Left lobe of liver (tissue), 2 donors: Measurements from ENCODE around the gene KCNT1. TPM values are rescaled to one million over a fixed set of nuclear protein-coding genes. Genes with fewer than 3 reads are reported as not detected.

Experiments used
- ATAC-seq: fragments of 200-7000 bp; cut with Tn5 transposase; one replicate; pipeline ENCODE4 v1.9.1; 2020; ENCODE audit warnings: mild to moderate bottlenecking, moderate library complexity
- DNase-seq: peaks from one replicate; pipeline ENCODE4 v3.0.0-alpha.2; 2020; ENCODE audit warnings: low spot score
- total RNA-seq: library from RNA; stranded (reverse); gene quantifications from one replicate; pipeline ENCODE4 v1.2.1, GENCODE V29; 2021
- donor health status: DM: no; HTN: no; CAD: no; lungs with moderate emphysema.
- donor health status: DM: no; HTN: yes; CAD: no.

KCNT1 gene
- total RNA-seq, 1 donor from 2014 or later = not detected

- DNase-seq (no peak), ATAC-seq (no peak)
Measured at GRCh38 chr9:135794057-135794335, 92.0 kb downstream of the KCNT1 start.

- no peak for DNase-seq
- no peak for ATAC-seq
Measured at GRCh38 chr9:135794361-135794885, 92.4 kb downstream of the KCNT1 start.

- no peak for ATAC-seq
- no peak for DNase-seq
Measured at GRCh38 chr9:135795391-135795790, 93.4 kb downstream of the KCNT1 start.

GRCh38 chr9:135796784-135797485 lies 95.0 kb downstream of the KCNT1 start:
- ATAC-seq (peak; percentile 22), DNase-seq (no peak)

GRCh38 chr9:135797507-135798262 lies 95.7 kb downstream of the KCNT1 start:
- ATAC-seq = peak; percentile 49
- DNase-seq = no peak

- no peak for DNase-seq
- no peak for ATAC-seq
Measured at GRCh38 chr9:135798263-135798585, 96.2 kb downstream of the KCNT1 start.

- ATAC-seq (no peak), DNase-seq (no peak)
Measured at GRCh38 chr9:135799261-135799660, 97.3 kb downstream of the KCNT1 start.

- ATAC-seq (no peak), DNase-seq (no peak)
Measured at GRCh38 chr9:135801070-135801469, 99.1 kb downstream of the KCNT1 start.

- DNase-seq (no peak), ATAC-seq (no peak)
Measured at GRCh38 chr9:135802876-135803419, 101.0 kb downstream of the KCNT1 start.

GRCh38 chr9:135803441-135803840 lies 101.5 kb downstream of the KCNT1 start:
- DNase-seq (no peak), ATAC-seq (no peak)

- no peak for DNase-seq
Measured at GRCh38 chr9:135804581-135805421, 102.8 kb downstream of the KCNT1 start.

GRCh38 chr9:135805422-135806022 lies 103.5 kb downstream of the KCNT1 start:
- ATAC-seq (no peak), DNase-seq (no peak)

More at GRCh38 chr9:135804581-135805421, 102.8 kb downstream of the KCNT1 start:
- ATAC-seq = no peak

- ATAC-seq = no peak
- no peak for DNase-seq
Measured at GRCh38 chr9:135809166-135809565, 107.2 kb downstream of the KCNT1 start.

- DNase-seq (no peak), ATAC-seq (no peak)
Measured at GRCh38 chr9:135810806-135811575, 109.0 kb downstream of the KCNT1 start.

GRCh38 chr9:135811801-135812200 lies 109.8 kb downstream of the KCNT1 start:
- no peak for ATAC-seq
- no peak for DNase-seq

GRCh38 chr9:135812961-135813360 lies 111.0 kb downstream of the KCNT1 start:
- DNase-seq = no peak
- no peak for ATAC-seq

- no peak for ATAC-seq
- no peak for DNase-seq
Measured at GRCh38 chr9:135813671-135814290, 111.8 kb downstream of the KCNT1 start.

GRCh38 chr9:135814421-135815095 lies 112.6 kb downstream of the KCNT1 start:
- DNase-seq (no peak), ATAC-seq (no peak)

GRCh38 chr9:135815413-135815812 lies 113.4 kb downstream of the KCNT1 start:
- DNase-seq = no peak

More at GRCh38 chr9:135815413-135815812, 113.4 kb downstream of the KCNT1 start:
- no peak for ATAC-seq
